ENCODE data around the gene RAB40C. TPM values are rescaled to one million over a fixed set of nuclear protein-coding genes. Genes with fewer than 3 reads are reported as not detected.

The RAB40C gene
- total RNA-seq, 6 donors from 2014 or later = 40.5 to 101 (median 61.5) TPM

- Histone ChIP-seq H3K4me1 (peaks cover 17 to 49% (median 25%) of the 10 kb centered on the region in 4 donors), H3K4me3 (peak overlapping the region in 3 of 4 donors; percentile 21 to 37 (median 24)), H3K36me3 (peaks cover 14 to 31% (median 27%) of the 10 kb centered on the region in 4 donors), H3K27me3 (no peaks in the 10 kb centered on the region), H3K27ac (no peak overlapping the region), H3K9me3 (no peaks in the 10 kb centered on the region)
- DNase-seq = peak in 1 of 2 donors; percentile 84
- no peak for ATAC-seq (ENCODE audit: low FRiP score in 2 of 2)
- TF ChIP-seq EP300 (IDR thresholded peaks at IDR 0.05) = no peak
- TF ChIP-seq POLR2A (IDR thresholded peaks at IDR 0.05) = no peak
- TF ChIP-seq POLR2AphosphoS5 (IDR thresholded peaks at IDR 0.05) = no peak
- TF ChIP-seq CTCF (IDR thresholded peaks at IDR 0.05) = no peak
- 35 to 58% methylated on average over 6 to 24 of the region's 25 CpGs for WGBS, 2 donors
Observed at GRCh38 chr16:675884-676564, 86.2 kb downstream of the RAB40C start.

- ATAC-seq (ENCODE audit: low FRiP score in 2 of 2) (no peak), DNase-seq (no peak)
- Histone ChIP-seq H3K27me3 (no peaks in the 10 kb centered on the region), H3K9me3 (no peaks in the 10 kb centered on the region), H3K4me3 (no peak overlapping the region), H3K27ac (no peak overlapping the region), H3K4me1 (peaks cover 22 to 54% (median 30%) of the 10 kb centered on the region in 4 donors), H3K36me3 (peaks cover 10 to 29% (median 23%) of the 10 kb centered on the region in 4 donors)
- 75 to 89% methylated on average over 9 to 19 of the region's 21 CpGs for WGBS, 2 donors
- TF ChIP-seq EP300 (IDR thresholded peaks at IDR 0.05) (no peak), POLR2A (IDR thresholded peaks at IDR 0.05) (no peak), CTCF (IDR thresholded peaks at IDR 0.05) (no peak), POLR2AphosphoS5 (IDR thresholded peaks at IDR 0.05) (no peak)
Observed at GRCh38 chr16:676565-676902, 86.7 kb downstream of the RAB40C start.

GRCh38 chr16:676913-677312 lies 87.0 kb downstream of the RAB40C start:
- Histone ChIP-seq H3K4me1 (peaks cover 26 to 58% (median 34%) of the 10 kb centered on the region in 4 donors), H3K9me3 (no peaks in the 10 kb centered on the region), H3K27ac (no peak overlapping the region), H3K27me3 (no peaks in the 10 kb centered on the region), H3K4me3 (no peak overlapping the region), H3K36me3 (peaks cover 11 to 29% (median 23%) of the 10 kb centered on the region in 4 donors)
- WGBS, 2 donors = 59 to 66% methylated on average over 19 to 23 of the region's 23 CpGs
- ATAC-seq (ENCODE audit: low FRiP score in 2 of 2) (peak in 1 of 2 donors; percentile 2), DNase-seq (peak; percentile 84 to 91)
- TF ChIP-seq CTCF (IDR thresholded peaks at IDR 0.05) (no peak), EP300 (IDR thresholded peaks at IDR 0.05) (no peak), POLR2AphosphoS5 (IDR thresholded peaks at IDR 0.05) (no peak), POLR2A (IDR thresholded peaks at IDR 0.05) (no peak)

- 76 to 80% methylated on average over 22 to 23 of the region's 57 CpGs for WGBS, 2 donors
- DNase-seq (peak in 1 of 2 donors; percentile 85), ATAC-seq (ENCODE audit: low FRiP score in 2 of 2) (no peak)
- Histone ChIP-seq H3K4me3 (no peak overlapping the region), H3K27me3 (no peaks in the 10 kb centered on the region), H3K9me3 (no peaks in the 10 kb centered on the region), H3K36me3 (peaks cover 14 to 29% (median 23%) of the 10 kb centered on the region in 4 donors), H3K27ac (no peak overlapping the region), H3K4me1 (peaks cover 32 to 65% (median 39%) of the 10 kb centered on the region in 4 donors)
- TF ChIP-seq POLR2AphosphoS5 (IDR thresholded peaks at IDR 0.05) = no peak
- TF ChIP-seq POLR2A (IDR thresholded peaks at IDR 0.05) = no peak
- TF ChIP-seq CTCF (IDR thresholded peaks at IDR 0.05) = no peak
- TF ChIP-seq EP300 (IDR thresholded peaks at IDR 0.05) = no peak
Observed at GRCh38 chr16:677316-678190, 87.7 kb downstream of the RAB40C start.
